IPS-NIHi7 (cell line): ENCODE measurements around the gene POM121.
A peak's percentile ranks its signal among the peaks of the same experiment; 100 is the strongest.
"Not testable (repeated sequence)": the region's sequence is repeated elsewhere in the genome, so short reads cannot be mapped to it uniquely, and the experiment has no call there.

Experiments used
- DNase-seq: peaks from one replicate; pipeline ENCODE4 v3.0.0; 2012; ENCODE audit warnings: mixed read lengths; ENCODE audit errors: extremely low spot score

The POM121 gene

GRCh38 chr7:72924733-72925545, at the start of gene POM121:
POM121 (plus strand) TSS chr7:72925095; CDS start chr7:72925122, 27 bp downstream.
- peak; percentile 94 for DNase-seq

GRCh38 chr7:72879079-72879736, 45.7 kb upstream of the POM121 start:
- peak; percentile 75 for DNase-seq

- peak; percentile 14 for DNase-seq
Observed at GRCh38 chr7:72879737-72880215, 45.1 kb upstream of the POM121 start.

DNA sequence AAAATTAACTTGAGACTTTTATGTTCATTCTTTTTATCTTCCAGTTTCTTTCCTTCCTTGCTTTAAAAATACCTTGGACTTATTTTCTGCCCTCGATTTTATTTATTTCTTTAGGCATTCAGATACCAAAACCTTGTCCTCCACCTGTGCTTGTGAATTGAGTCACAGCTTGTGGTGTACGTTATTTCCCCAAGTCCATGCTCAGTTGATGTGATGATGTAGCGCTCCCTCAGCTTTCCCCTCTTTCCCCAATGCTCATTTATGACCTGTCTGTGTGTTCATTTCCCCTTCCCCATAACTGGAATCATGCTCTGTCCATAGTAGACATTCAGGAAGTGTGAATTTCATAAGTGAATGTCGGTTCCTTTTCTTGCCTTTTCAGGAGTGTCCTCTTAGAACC, 33.1 kb upstream of the POM121 start:
- DNase-seq = not testable (repeated sequence)

- DNase-seq = not testable (repeated sequence)
Observed at GRCh38 chr7:72904740-72905139, 20.2 kb upstream of the POM121 start.

- not testable (repeated sequence) for DNase-seq
Observed at GRCh38 chr7:72908422-72908821, 16.5 kb upstream of the POM121 start.

GRCh38 chr7:72911395-72911794, 13.5 kb upstream of the POM121 start:
- not testable (repeated sequence) for DNase-seq

DNA sequence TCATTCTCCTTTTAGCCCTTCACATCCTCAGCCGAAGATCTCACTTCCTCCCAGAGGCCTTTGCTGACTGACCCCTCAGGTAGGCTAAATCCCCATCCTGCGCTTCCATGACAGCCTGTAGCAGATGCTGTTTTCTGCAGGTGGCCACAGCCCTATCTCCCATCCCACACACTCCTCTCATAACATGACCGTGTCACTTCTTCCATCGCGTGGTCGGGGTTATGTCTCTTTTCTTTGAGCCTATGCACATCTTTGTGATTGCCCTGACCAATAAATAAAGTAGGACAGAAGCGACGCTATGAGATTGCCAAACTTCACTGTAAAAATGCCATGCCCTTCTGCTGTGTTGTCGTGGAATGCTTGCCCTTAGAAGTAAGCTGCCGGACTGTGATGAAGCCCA, 11.1 kb upstream of the POM121 start:
- not testable (repeated sequence) for DNase-seq

DNA sequence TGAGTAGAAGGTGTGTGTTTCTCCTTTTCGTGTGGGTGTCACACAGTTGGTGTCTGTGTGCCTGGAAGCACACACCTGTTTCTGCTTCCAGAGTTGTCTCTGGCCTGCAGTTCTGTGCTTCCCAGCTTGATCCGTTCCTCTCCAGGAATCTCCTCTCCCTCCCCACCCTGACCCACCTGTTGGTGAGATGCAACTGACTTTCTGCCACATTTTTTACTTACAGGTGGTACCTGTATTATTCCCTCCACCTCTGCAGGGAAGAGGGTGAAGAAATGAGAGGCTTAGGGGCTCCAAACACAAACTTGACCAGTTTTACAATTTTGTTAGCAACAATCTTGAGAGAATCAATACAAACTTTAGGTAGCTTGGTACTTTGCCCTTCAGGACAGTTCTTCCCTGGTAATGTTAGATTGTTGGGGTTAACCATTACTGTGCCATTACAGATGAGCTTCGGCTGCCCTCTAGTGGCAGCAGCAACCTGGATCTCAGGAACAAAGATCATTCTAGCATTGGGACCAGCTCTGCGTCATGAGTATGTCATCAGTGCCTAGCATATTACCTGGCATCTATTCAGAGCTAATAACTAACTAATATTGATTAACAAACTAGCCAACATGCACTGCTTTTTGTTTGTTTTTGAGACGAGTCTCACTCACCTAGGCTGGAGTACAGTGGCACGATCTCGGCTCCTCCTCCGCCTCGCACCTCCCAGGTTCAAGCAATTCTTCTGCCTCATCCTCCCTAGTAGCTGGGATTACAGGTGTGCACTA, 10.0 kb upstream of the POM121 start:
- DNase-seq = peak; percentile 27

- DNase-seq = no peak
Observed at GRCh38 chr7:72919256-72919775, 5.6 kb upstream of the POM121 start.

GRCh38 chr7:72924386-72924732, 536 bp upstream of the POM121 start:
- DNase-seq = no peak

GRCh38 chr7:72925546-72926120, 738 bp downstream of the POM121 start:
- DNase-seq = peak; percentile 32

- not testable (repeated sequence) for DNase-seq
Observed at GRCh38 chr7:72927791-72928190, 2.9 kb downstream of the POM121 start.

DNA sequence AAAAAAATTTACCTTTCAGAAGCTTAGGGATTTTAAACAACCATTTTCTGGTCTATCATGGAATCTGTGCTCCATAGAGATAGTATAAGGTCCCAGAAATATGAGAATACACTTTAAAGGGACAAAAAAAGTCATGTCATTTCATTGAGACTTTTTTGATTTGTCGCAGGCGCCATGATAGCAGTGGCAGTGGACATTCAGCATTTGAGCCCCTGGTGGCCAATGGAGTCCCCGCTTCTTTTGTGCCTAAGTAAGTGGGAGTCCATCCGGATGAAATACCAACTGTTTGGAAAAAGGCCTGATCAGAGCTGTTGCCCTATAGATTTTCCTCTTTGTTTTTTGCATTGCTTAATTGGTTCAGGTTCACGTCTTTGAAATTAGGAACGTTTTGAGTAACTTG, 3.3 kb downstream of the POM121 start:
- DNase-seq = not testable (repeated sequence)

DNA sequence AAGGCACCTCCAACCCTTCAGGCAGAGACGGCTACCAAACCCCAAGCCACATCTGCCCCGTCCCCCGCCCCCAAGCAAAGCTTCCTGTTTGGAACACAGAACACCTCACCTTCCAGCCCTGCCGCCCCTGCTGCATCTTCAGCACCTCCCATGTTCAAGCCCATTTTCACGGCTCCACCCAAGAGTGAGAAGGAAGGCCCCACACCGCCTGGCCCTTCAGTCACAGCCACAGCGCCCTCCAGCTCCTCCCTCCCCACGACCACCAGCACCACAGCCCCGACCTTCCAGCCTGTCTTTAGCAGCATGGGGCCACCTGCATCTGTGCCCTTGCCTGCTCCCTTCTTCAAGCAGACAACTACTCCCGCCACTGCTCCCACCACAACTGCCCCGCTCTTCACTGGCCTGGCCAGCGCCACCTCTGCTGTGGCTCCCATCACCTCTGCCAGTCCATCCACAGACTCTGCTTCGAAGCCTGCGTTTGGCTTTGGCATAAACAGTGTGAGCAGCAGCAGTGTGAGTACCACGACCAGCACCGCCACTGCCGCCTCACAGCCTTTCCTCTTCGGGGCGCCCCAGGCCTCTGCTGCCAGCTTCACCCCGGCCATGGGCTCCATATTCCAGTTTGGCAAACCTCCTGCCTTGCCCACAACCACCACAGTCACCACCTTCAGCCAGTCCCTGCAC, 17.3 kb downstream of the POM121 start:
- DNase-seq = not testable (repeated sequence)

DNA sequence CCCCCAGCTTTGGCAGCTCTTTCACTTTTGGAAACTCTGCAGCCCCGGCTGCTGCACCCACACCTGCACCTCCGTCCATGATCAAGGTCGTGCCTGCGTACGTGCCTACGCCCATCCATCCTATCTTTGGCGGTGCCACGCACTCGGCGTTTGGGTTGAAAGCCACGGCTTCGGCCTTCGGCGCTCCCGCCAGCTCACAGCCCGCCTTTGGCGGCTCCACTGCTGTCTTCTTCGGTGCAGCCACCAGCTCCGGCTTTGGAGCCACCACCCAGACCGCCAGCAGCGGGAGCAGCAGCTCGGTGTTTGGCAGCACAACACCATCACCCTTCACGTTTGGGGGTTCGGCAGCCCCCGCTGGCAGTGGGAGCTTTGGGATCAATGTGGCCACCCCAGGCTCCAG, 18.1 kb downstream of the POM121 start:
- not testable (repeated sequence) for DNase-seq

DNA sequence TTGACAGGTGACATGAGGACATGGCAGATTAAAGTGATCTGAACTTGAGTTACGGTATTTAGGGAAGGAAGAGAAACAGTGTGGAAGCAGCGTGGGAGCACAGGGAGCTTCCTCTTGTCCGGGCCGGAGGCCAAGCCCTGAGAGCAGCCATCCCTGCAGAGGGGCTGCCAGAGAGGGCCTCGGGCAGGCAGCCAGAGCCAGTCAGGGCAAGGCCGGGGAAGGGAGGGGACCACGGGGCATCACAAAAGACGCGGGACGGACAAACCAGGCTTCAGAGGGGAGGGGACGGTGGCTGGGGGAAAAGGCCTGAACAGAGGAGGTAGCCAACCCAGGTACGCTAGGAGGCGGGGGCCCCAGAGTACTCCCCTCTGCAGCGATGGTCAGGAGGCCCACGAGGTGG, 20.0 kb downstream of the POM121 start:
- not testable (repeated sequence) for DNase-seq

DNA sequence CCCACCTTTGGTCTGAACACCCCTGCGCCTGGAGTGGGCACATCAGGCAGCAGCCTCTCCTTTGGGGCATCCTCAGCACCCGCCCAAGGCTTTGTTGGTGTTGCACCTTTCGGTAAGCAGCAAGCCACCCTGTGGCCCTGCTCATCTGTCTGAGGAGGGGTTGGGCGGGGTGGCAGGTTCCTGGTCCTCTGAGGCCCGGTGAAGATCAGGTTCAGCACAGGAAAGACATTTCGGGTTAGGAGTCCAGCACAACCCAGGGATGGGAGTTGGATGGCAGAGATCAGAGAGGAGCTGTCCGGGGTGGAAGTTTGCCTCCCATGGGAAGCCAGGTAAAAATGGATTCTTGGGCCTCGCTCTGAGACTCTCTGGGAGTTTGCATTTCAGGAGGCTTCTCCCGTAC, 20.7 kb downstream of the POM121 start:
- DNase-seq = peak; percentile 5

DNA sequence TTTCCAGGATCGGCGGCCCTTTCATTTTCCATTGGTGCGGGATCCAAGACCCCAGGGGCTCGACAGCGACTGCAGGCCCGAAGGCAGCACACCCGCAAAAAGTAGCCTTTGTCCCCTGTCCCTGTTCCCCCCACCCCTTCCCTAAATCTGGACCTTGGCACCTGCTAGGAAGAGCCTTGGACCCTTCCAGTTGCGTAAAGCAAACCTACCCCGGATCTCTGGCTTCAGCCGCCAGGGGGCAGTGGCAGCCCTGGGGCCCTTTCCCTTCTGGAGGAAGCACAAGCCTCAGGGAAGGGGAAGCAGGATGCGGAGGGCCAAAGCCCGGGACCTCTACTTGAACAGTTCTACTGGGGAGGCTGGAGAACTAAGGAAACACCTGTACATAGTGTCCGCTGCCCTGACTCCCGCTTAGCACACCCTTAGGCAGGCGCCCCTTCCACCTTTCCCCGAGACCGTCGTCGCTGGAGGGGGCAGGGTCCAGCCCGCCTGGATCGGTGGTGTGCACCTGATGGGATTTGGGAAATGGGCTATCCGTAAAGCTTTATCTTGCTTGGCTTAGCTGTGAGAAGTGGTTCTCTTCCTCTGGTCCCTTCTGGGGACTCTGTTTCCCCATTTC, 21.3 kb downstream of the POM121 start:
- DNase-seq = not testable (repeated sequence)

DNA sequence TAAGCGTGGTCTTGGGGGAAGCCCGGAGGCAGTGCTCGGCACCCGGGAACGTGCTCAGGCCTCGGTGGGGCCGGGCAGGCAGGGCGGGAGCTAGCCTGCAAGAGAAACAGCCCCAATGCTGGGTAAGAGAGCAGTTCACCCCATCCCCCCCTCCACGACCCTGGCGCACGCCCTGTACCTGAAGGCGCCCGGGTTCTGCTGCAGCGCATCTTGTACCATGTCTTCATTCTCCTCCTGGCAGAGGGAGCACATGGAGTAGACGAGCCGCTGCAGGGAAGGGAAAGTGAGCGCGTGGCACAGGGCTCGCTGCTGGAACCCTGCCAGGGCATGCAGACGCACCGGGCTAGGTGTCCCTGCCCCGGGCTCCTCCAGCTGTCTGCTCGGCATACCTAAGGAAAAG, 23.8 kb downstream of the POM121 start:
- DNase-seq = not testable (repeated sequence)

DNA sequence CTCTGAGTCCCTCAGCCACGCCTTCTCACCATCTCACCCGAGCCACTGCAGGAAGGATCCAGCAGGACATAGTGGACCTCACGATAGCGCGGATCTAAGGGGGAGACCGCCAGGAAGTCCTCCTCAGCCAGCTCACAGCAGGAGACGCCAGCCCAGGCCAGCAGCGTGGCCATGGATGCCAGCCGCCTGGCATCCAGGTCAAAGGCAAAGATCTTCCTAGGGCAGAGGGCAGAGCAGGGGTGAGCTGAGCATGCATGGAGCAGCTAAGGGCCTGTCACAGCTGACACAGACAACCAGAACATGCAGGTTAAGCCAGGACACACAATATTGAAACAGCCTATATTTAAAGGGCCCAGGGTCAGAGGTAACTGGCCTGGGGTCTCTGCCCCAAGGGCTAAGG, 24.4 kb downstream of the POM121 start:
- DNase-seq = not testable (repeated sequence)
